Ishikawa (cell line): ENCODE measurements around the gene PAM16.

ENCODE experiments used
- CEBPB ChIP-seq: IDR thresholded peaks from 2 replicates; pipeline ENCODE4 v1.6.1; 2012
- CREB1 ChIP-seq: IDR thresholded peaks from 2 replicates; pipeline ENCODE4 v1.6.1; 2012; ENCODE audit warnings: low read depth
- EGR1 ChIP-seq: IDR thresholded peaks from 2 replicates; pipeline ENCODE4 v1.6.1; 2012
- EP300 ChIP-seq: IDR thresholded peaks from 2 replicates; pipeline ENCODE4 v1.6.1; 2012; ENCODE audit warnings: borderline replicate concordance
- FOXM1 ChIP-seq: IDR thresholded peaks from 2 replicates; pipeline ENCODE4 v1.6.1; 2012; ENCODE audit warnings: low read depth, borderline replicate concordance
- NFIC ChIP-seq: IDR thresholded peaks from 2 replicates; pipeline ENCODE4 v1.6.1; 2012
- RAD21 ChIP-seq: IDR thresholded peaks from 2 replicates; pipeline ENCODE4 v1.6.1; 2012; ENCODE audit warnings: low read depth
- TAF1 ChIP-seq: IDR thresholded peaks from 2 replicates; pipeline ENCODE4 v1.6.1; 2012; ENCODE audit warnings: low read depth, mild to moderate bottlenecking
- TCF12 ChIP-seq: IDR thresholded peaks from 2 replicates; pipeline ENCODE4 v1.6.1; 2012; ENCODE audit warnings: low read depth
- TEAD4 ChIP-seq: IDR thresholded peaks from 2 replicates; pipeline ENCODE4 v1.6.1; 2012
- YY1 ChIP-seq: IDR thresholded peaks from 2 replicates; pipeline ENCODE4 v1.6.1; 2012; ENCODE audit warnings: low read depth
- ZBTB7A ChIP-seq: IDR thresholded peaks from 2 replicates; pipeline ENCODE4 v1.6.1; 2012; ENCODE audit warnings: low read depth
- TF ChIP-seq, protein P1 (sequence below): IDR thresholded peaks from 2 replicates; pipeline ENCODE4 v1.6.1; 2012
- TF ChIP-seq, protein P2 (sequence below): IDR thresholded peaks from 2 replicates; pipeline ENCODE4 v1.6.1; 2012
- TF ChIP-seq, protein P3 (sequence below): IDR thresholded peaks from 2 replicates; pipeline ENCODE4 v1.6.1; 2012; ENCODE audit warnings: low read depth, mild to moderate bottlenecking

Gene PAM16

DNA sequence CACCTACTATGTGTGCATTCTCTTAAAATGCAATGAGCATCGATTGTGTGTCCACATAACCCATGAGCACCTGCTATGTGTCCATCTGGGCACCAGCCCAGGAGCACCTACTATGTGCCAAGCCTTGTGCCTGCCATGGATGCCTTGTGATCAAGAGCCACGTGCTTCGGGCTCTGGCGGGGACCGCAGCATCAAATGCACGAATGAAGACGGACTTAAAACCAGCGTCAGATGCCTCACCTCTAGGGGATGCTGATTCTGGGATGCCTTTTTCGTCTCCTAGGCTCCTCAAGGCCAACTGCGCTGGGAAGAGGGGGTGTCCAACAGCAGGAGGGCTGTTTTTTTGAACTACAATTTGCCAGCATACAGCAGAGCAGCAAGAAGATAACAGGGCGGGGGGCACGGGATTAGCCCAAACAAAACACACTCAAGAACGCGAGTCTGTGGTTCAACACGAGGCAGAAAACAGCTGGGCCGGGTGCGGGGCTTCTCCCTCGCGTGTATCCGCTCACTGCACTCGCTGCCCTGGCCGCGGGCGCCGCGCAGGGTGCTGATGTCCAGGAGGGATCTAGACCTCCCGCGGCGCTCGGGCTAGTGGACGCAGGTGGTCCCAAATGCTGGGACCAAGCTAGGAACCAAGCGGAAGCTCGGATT is 36.5 kb downstream of the PAM16 start:
- TF ChIP-seq ZBTB7A = 0 out of 2 replicates have a peak, but pooled peaks have one; percentile 21
- no peak for TF ChIP-seq TEAD4
- no peak for TF ChIP-seq CEBPB
- 0 out of 2 replicates have a peak, but pooled peaks have one; percentile 6 for TF ChIP-seq NFIC
- no peak for TF ChIP-seq FOXM1
- TF ChIP-seq, protein P1, sequence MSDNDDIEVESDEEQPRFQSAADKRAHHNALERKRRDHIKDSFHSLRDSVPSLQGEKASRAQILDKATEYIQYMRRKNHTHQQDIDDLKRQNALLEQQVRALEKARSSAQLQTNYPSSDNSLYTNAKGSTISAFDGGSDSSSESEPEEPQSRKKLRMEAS = peak; percentile 79

DNA sequence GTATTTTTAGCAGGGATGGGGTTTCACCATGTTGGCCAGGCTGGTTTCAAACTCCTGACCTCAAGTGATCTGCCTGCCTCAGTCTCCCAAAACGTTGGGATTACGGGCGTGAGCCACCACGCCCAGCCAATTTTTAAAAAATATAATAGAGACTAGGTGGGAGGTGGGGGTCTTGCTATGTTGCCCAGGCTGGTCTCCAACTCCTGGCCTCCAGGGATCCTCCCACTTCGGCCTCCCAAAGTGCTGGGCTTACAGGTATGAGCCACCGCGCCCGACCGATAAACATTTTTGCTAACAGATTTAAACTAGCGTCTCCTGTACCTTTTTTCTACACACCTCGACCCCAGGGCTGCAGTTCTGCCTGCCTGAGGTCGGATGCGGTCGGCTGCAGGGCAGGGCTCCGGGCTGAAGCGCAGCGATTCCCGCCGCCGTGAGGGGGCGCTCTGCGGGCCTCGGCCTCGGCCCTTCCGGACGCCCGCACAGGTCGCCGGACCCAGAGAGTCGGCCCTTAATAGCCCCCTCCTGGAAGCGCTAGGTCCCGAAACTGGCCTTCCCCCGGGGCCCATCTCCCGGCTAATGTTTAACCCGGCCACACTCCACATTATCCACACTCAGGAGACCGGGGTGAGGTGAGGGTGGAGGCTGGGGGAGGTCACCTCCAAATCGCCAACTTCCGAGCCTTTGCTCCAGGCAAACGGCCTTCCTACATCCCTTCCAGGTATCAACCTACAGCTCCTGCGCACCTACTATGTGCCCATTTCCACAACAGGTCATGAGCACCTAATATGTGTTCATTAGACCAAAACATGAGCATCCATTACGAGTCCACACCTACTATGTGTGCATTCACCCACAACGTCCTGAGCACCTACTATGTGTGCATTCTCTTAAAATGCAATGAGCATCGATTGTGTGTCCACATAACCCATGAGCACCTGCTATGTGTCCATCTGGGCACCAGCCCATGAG is 37.3 kb downstream of the PAM16 start:
- TF ChIP-seq CEBPB (no peak), RAD21 (peak; percentile 20; the same call in 1 of the 2 replicates)

DNA sequence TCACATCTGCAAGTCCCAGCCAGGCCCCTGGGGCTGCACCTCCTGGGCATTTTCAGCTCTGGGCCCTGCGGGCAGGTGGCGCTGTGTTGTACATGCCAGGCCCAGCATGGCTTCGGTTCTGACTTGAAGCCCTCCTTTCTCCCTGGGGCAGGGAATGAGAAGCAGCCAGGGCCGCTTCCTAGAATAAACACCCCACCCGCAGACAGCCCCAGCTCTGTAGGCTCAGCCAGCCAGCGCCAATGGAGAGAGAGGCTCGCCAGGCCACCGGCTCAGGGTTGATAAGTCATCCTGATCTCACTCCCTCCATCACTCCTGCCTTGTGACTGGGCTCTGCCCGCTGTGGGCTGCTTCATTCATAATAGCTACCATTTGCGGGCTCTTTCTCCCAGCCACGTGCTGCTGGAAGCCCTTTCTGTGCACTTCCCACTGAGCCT is 41.3 kb downstream of the PAM16 start:
- TF ChIP-seq RAD21 (peak; percentile 72), YY1 (peak; percentile 60; the same call in 1 of the 2 replicates), TEAD4 (peak; percentile 77), EP300 (no peak), NFIC (peak; percentile 11; the same call in 1 of the 2 replicates)
- TF ChIP-seq, protein P2, sequence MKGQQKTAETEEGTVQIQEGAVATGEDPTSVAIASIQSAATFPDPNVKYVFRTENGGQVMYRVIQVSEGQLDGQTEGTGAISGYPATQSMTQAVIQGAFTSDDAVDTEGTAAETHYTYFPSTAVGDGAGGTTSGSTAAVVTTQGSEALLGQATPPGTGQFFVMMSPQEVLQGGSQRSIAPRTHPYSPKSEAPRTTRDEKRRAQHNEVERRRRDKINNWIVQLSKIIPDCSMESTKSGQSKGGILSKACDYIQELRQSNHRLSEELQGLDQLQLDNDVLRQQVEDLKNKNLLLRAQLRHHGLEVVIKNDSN = no peak
- TF ChIP-seq, protein P1 = peak; percentile 70

DNA sequence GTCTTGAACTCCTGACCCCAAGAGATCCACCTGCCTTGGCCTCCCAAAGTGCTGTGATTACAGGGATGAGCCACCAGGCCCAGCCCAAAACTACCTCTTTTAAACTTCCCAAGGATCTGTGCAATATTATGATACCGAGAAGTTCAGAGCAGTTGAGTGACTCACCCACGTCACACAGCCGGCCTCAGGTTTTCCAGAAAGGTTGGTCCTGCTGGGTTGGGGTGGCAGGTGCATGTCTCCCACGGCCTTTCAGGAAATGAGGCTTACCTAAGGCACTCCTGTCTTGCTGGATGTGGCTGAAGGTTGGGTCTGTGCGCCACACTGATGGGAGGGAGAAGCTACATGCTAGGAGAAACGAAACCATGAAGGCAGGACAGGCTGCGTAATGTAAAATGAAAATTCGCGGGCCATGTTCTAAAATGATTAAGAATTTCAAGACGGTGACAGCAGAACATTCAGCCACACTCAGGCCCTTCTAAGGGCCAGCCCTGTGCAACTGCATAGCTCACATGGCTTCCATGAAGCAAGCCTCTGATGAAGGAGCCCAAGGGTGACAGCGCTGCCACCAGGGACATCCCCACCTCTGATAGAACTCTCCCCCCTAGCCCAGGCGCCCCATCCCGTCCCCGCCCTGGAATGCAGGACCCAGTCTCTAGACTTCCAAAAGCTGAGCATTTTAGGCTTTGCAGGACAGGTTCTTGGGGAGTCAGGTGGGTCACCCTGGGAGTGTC is 41.9 kb downstream of the PAM16 start:
- no peak for TF ChIP-seq TAF1
- TF ChIP-seq CREB1 = no peak
- no peak for TF ChIP-seq FOXM1
- TF ChIP-seq, protein P3, sequence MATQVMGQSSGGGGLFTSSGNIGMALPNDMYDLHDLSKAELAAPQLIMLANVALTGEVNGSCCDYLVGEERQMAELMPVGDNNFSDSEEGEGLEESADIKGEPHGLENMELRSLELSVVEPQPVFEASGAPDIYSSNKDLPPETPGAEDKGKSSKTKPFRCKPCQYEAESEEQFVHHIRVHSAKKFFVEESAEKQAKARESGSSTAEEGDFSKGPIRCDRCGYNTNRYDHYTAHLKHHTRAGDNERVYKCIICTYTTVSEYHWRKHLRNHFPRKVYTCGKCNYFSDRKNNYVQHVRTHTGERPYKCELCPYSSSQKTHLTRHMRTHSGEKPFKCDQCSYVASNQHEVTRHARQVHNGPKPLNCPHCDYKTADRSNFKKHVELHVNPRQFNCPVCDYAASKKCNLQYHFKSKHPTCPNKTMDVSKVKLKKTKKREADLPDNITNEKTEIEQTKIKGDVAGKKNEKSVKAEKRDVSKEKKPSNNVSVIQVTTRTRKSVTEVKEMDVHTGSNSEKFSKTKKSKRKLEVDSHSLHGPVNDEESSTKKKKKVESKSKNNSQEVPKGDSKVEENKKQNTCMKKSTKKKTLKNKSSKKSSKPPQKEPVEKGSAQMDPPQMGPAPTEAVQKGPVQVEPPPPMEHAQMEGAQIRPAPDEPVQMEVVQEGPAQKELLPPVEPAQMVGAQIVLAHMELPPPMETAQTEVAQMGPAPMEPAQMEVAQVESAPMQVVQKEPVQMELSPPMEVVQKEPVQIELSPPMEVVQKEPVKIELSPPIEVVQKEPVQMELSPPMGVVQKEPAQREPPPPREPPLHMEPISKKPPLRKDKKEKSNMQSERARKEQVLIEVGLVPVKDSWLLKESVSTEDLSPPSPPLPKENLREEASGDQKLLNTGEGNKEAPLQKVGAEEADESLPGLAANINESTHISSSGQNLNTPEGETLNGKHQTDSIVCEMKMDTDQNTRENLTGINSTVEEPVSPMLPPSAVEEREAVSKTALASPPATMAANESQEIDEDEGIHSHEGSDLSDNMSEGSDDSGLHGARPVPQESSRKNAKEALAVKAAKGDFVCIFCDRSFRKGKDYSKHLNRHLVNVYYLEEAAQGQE = no peak
- TF ChIP-seq EP300 = no peak
- TF ChIP-seq, protein P1 = no peak
- no peak for TF ChIP-seq YY1
- TF ChIP-seq NFIC = no peak
- TF ChIP-seq TCF12 = no peak
- TF ChIP-seq, protein P2 = no peak
- no peak for TF ChIP-seq EGR1
- no peak for TF ChIP-seq CEBPB
- TF ChIP-seq RAD21 = no peak
- no peak for TF ChIP-seq TEAD4

DNA sequence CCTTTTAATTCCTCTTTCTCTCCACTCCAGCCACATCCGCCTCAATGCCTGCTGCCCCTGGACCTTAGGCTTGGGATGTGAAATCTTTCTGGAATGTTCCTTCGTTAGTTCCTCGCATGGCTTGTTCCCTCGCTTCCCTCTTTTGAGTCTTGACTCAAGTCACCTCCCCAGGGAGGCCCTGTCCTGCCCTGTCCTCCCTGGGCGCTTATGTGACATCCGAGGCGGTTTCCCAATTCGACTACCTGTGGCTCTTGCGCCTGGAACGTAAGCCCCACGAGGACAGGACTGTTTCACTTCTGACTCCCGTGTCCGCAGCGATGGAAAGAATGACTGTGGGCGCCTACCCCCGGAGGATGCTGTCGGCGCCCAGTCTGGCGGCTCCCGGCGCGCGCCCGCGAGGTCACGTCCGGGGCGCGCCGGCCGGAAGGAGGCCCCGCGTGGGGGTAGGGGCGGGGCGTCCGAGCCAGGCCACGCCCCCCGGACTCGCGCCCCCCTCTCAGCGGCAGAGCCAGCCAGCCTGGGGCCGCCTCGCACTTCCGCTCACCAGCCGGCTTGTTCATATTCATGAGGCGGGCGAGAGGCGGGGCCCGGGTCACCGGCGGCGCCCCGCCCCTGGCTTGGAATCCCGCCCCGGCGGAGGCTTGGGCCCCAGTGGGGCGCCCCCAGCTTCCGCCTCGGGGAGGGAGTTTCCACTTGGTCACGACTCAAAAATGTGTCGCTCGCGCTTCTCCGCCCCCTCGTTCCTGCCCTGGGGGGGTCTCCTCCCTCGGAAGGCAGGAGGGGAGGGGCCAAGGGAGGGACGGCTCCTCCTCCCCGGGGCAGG is 43.7 kb downstream of the PAM16 start:
- no peak; the same call in 1 of the 2 replicates for TF ChIP-seq ZBTB7A
- peak; percentile 87 for TF ChIP-seq TEAD4
- peak; percentile 82 for TF ChIP-seq NFIC
- TF ChIP-seq EGR1 = peak; percentile 94
- TF ChIP-seq, protein P1 = peak; percentile 31; the same call in 1 of the 2 replicates
- TF ChIP-seq TCF12 = peak; percentile 92
- peak; percentile 62; the same call in 1 of the 2 replicates for TF ChIP-seq TAF1
- TF ChIP-seq FOXM1 = peak; percentile 35; the same call in 1 of the 2 replicates
- peak; percentile 84 for TF ChIP-seq EP300
- no peak for TF ChIP-seq CREB1
